Keratinocyte (primary cell): Measurements from ENCODE around the gene PPL. TPM values are rescaled to one million over a fixed set of nuclear protein-coding genes. Genes with fewer than 3 reads are reported as not detected.

Experiments
- DNase-seq: peaks from one replicate; pipeline ENCODE4 v3.0.0-alpha.2; 2011; ENCODE audit warnings: low read depth, missing footprints, low spot score
- FAIRE-seq: peaks from 2 replicates; lab custom pipeline; 2011; peaks lifted over from hg19 to GRCh38; lab: Jason Lieb, UNC
- H2AFZ ChIP-seq: 2 replicates; pipeline ENCODE4 v1.6.0; 2012; ENCODE audit warnings: low read length, control low read depth, inconsistent platforms; ENCODE audit not compliant: control insufficient read depth
- H3K27ac ChIP-seq: 2 replicates; pipeline ENCODE4 v1.5.1; 2011; ENCODE audit warnings: low read length; ENCODE audit not compliant: control insufficient read depth, insufficient read depth
- H3K27me3 ChIP-seq: 3 replicates; pipeline ENCODE4 v1.6.0; 2011; ENCODE audit warnings: low read length; ENCODE audit not compliant: control insufficient read depth, insufficient read depth; ENCODE audit errors: extremely low read depth
- H3K36me3 ChIP-seq, 2 experiments: 2 replicates in 1 of 2; 3 replicates in 1 of 2; pipeline ENCODE4 v1.5.1; 2011; ENCODE audit warnings: low read length in 2 of 2, mild to moderate bottlenecking in 1 of 2; ENCODE audit not compliant: control insufficient read depth in 2 of 2, insufficient read depth in 2 of 2; ENCODE audit errors: extremely low read depth in 1 of 2
- H3K4me1 ChIP-seq: 3 replicates; pipeline ENCODE4 v1.5.1; 2011; ENCODE audit warnings: low read length; ENCODE audit not compliant: control insufficient read depth, insufficient read depth; ENCODE audit errors: extremely low read depth
- H3K4me2 ChIP-seq: 3 replicates; pipeline ENCODE4 v1.6.0; 2011; ENCODE audit warnings: low read depth, low read length; ENCODE audit not compliant: control insufficient read depth, insufficient read depth; ENCODE audit errors: extremely low read depth
- H3K4me3 ChIP-seq, 3 experiments: fragments of 200-600 bp in 1 of 3; sonication (generic) in 1 of 3; 2 replicates in 2 of 3; 3 replicates in 1 of 3; pipeline ENCODE4 v1.5.1; 2011 to 2016; ENCODE audit warnings: low read length in 3 of 3, mild to moderate bottlenecking in 3 of 3, control low read depth in 2 of 3, inconsistent platforms in 1 of 3, low read depth in 1 of 3, mixed read lengths in 1 of 3, mixed run types in 1 of 3, moderate library complexity in 1 of 3; ENCODE audit not compliant: control insufficient read depth in 2 of 3, insufficient read depth in 2 of 3; ENCODE audit errors: extremely low read depth in 1 of 3
- H3K79me2 ChIP-seq: 2 replicates; pipeline ENCODE4 v1.6.0; 2012; ENCODE audit warnings: low read length; ENCODE audit not compliant: control insufficient read depth, insufficient read depth
- H3K9ac ChIP-seq: 3 replicates; pipeline ENCODE4 v1.6.0; 2011; ENCODE audit warnings: low read length; ENCODE audit not compliant: control insufficient read depth, insufficient read depth; ENCODE audit errors: extremely low read depth
- H3K9me1 ChIP-seq: 3 replicates; pipeline ENCODE4 v1.6.0; 2011; ENCODE audit warnings: low read length; ENCODE audit not compliant: control insufficient read depth, insufficient read depth; ENCODE audit errors: extremely low read depth
- H3K9me3 ChIP-seq: 2 replicates; pipeline ENCODE4 v1.5.1; 2012; ENCODE audit warnings: low read depth, low read length; ENCODE audit not compliant: control insufficient read depth
- H4K20me1 ChIP-seq: 3 replicates; pipeline ENCODE4 v1.6.0; 2011; ENCODE audit warnings: low read length; ENCODE audit not compliant: control insufficient read depth, insufficient read depth; ENCODE audit errors: extremely low read depth
- CTCF ChIP-seq, 3 experiments: IDR thresholded peaks in 1 of 3; conservative IDR thresholded peaks in 1 of 3; optimal IDR thresholded peaks in 1 of 3; 2 replicates in 2 of 3; 3 replicates in 1 of 3; pipeline versions ENCODE3 to v1.5.1; 2011; ENCODE audit warnings: low read length in 3 of 3, mild to moderate bottlenecking in 3 of 3, moderate library complexity in 2 of 3, control low read depth in 1 of 3, inconsistent platforms in 1 of 3; ENCODE audit not compliant: insufficient read depth in 2 of 3; ENCODE audit errors: extremely low read depth in 1 of 3
- EZH2 ChIP-seq: IDR thresholded peaks from one replicate; pipeline ENCODE4 v1.6.1; 2012; ENCODE audit warnings: inconsistent platforms, mild to moderate bottlenecking, low read length, moderate library complexity
- dilution Hi-C: fragments of 300-500 bp; cut with MboI; formaldehyde crosslinking; loops from one replicate; pipeline ENCODE4 v1.7.0; 2020; ENCODE audit warnings: low sequenced_read_pairs; ENCODE audit not compliant: extremely low pct_ligation_motif_present
- polyA plus RNA-seq, 5 experiments: library from polyadenylated mRNA; depleted of rRNA in 3 of 5; stranded (reverse) in 3 of 5; stranded (forward) in 1 of 5; unstranded in 1 of 5; fragments of >200 nt; gene quantifications; 1 replicate in 1 of 5; 2 replicates in 3 of 5; 3 replicates in 1 of 5; pipeline versions ENCODE4 v1.2.1 to v1.2.3, GENCODE V29; 2011 to 2012; ENCODE audit warnings: missing spikeins in 2 of 5, low read depth in 1 of 5, low replicate concordance in 1 of 5

The PPL gene
- polyA plus RNA-seq, 1 donor (not counting 4 experiments of a cell fraction or from before 2014, with no cell fraction given): 26.6 TPM

DNA sequence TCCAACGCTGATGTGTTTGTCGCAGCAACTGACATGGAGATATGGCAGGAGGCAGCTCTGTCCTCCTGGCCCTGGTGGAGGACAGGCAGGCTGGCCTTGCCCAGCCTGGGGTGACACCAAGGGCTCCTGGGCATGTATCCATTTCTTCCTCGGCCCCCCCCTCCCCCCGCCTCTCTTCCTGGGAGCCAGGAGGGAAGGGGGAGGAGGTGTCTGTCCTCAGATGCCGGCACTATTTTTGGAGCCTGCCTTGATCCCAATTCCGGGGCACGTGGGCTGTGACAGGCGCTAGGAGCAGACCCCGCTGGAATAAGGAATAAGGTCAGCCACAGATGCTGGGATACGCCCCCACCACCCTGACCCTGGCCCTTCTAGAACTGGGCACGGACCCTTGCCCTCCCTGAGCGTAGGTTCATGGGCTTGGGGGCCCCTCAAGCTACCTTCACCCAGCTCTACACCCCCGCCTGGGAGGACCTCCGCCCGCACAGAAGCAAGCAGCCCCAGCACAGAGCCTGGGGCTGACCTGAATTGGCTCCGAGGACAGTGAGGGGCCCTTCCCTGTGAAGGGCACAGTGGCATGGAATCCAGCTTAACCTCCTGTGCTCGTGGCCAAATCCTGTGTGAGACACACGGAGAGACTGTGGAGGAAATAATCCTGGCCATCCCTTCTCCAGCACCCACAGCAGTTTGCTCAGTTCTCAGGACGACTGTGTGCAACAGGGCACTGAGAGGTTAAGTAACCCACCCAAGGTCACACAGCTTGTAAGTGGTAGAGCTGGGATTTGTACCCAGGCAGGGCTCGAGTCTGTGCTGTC lies 45.3 kb upstream of the PPL start:
- Histone ChIP-seq H3K27ac (no peak overlapping the region), H2AFZ (no peak overlapping the region), H3K27me3 (peaks cover 5% of the 10 kb centered on the region), H3K9ac (no peak overlapping the region), H3K4me2 (no peak overlapping the region), H3K79me2 (no peaks in the 10 kb centered on the region), H3K4me1 (no peaks in the 10 kb centered on the region), H3K4me3 (no peak overlapping the region), H4K20me1 (no peaks in the 10 kb centered on the region), H3K36me3 (no peaks in the 10 kb centered on the region), H3K9me3 (no peaks in the 10 kb centered on the region), H3K9me1 (no peaks in the 10 kb centered on the region)
- TF ChIP-seq EZH2: no peak
- no peak for TF ChIP-seq CTCF (optimal IDR thresholded peaks at IDR 0.05 in 1 of 3, IDR thresholded peaks at IDR 0.05 in 1 of 3, conservative IDR thresholded peaks at IDR 0.05 in 1 of 3; ENCODE audit: extremely low read depth in 1 of 3, insufficient read depth in 2 of 3, low read length in 3 of 3)
- dilution Hi-C loops: no loop called here
- DNase-seq (no peak), FAIRE-seq (no peak)

DNA sequence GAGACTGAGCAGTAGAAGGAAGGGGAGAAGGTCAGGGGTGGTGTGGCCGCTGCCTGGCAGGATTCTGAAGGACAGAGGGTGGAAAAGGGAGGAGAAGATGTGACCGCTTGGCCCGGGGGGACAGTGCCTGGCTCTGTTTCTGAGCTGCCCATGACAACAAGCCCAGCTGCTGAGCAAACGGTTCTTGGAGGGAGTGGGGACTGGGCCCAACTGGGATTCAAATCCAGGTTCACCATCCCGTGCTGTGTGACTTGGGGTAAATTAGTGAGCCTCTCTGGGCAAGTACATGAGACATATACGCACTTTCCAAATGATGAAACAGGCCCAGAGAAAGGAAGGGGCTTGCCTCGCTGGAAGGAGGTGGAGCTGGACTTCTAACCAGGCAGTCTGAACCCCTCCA lies 44.5 kb upstream of the PPL start:
- no peak for DNase-seq
- no peak overlapping the region for H3K9ac ChIP-seq
- H3K9me3 ChIP-seq: no peaks in the 10 kb centered on the region
- no peaks in the 10 kb centered on the region for H4K20me1 ChIP-seq
- TF ChIP-seq EZH2 (no peak), CTCF (optimal IDR thresholded peaks at IDR 0.05 in 1 of 3, IDR thresholded peaks at IDR 0.05 in 1 of 3, conservative IDR thresholded peaks at IDR 0.05 in 1 of 3; ENCODE audit: extremely low read depth in 1 of 3, insufficient read depth in 2 of 3, low read length in 3 of 3) (no peak)
- no peak overlapping the region for H3K4me2 ChIP-seq
- H3K36me3 ChIP-seq: no peaks in the 10 kb centered on the region
- no peak for FAIRE-seq
- no peaks in the 10 kb centered on the region for H3K79me2 ChIP-seq
- dilution Hi-C loops: no loop called here
- H3K27ac ChIP-seq: no peak overlapping the region
- H3K4me3 ChIP-seq: no peak overlapping the region
- no peak overlapping the region for H2AFZ ChIP-seq
- no peaks in the 10 kb centered on the region for H3K4me1 ChIP-seq
- H3K27me3 ChIP-seq: no peaks in the 10 kb centered on the region
- no peaks in the 10 kb centered on the region for H3K9me1 ChIP-seq
